NB4 (cell line): ENCODE data around the gene ACBD4.

Source experiments
- DNase-seq: peaks from one replicate; pipeline ENCODE4 v3.0.0; 2010; ENCODE audit warnings: low read depth
- H3K4me3 ChIP-seq: one replicate; pipeline ENCODE4 v1.5.1; 2011; ENCODE audit warnings: mild to moderate bottlenecking, low read depth, low read length, moderate library complexity
- MAX ChIP-seq: IDR thresholded peaks from 2 replicates; pipeline ENCODE4 v1.6.1; 2011; ENCODE audit warnings: low read depth, low read length
- MYC ChIP-seq: IDR thresholded peaks from 2 replicates; pipeline ENCODE4 v1.6.1; 2011; ENCODE audit warnings: low read depth, low read length
- POLR2A ChIP-seq: IDR thresholded peaks from 2 replicates; pipeline ENCODE4 v1.6.1; 2011; ENCODE audit warnings: mild to moderate bottlenecking; ENCODE audit not compliant: insufficient read length; ENCODE audit errors: extremely low read depth
- TF ChIP-seq, protein P1 (sequence below): IDR thresholded peaks from one replicate; pipeline ENCODE4 v1.5.1; 2012; ENCODE audit warnings: low read depth, low read length

ACBD4 gene

DNA sequence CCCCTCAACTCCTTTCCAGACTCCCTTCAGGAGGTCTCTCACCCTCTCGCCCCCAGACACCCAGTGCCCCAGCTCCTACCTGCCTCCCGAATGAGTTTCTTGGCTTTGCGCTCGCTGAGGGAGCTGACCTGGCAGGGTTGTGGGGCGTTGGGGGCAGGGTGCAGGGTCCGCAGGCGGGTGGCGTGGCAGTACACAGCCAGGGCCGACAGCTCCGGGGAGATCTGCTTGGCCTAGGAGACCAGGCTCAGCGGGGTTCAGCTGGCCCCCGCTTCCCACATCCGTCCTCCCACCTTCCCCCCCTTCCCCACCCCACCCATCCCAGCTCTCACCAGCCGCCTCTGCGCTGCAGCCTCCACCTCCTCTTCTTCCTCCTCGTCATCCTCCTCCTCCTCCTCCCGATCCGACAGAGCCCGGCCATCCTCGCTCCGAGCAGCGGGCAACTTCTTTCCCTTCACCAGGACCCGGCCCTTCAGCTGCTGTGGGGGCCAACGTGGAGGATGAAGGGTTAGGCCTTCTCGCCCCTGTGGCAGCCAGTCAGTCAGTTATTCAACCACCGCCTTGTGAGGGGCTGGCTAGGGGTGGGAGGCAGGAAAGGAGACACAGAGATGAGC, 20.4 kb upstream of the ACBD4 start:
- H3K4me3 ChIP-seq: no peak overlapping the region
- DNase-seq: no peak
- no peak for TF ChIP-seq POLR2A
- TF ChIP-seq, protein P1, sequence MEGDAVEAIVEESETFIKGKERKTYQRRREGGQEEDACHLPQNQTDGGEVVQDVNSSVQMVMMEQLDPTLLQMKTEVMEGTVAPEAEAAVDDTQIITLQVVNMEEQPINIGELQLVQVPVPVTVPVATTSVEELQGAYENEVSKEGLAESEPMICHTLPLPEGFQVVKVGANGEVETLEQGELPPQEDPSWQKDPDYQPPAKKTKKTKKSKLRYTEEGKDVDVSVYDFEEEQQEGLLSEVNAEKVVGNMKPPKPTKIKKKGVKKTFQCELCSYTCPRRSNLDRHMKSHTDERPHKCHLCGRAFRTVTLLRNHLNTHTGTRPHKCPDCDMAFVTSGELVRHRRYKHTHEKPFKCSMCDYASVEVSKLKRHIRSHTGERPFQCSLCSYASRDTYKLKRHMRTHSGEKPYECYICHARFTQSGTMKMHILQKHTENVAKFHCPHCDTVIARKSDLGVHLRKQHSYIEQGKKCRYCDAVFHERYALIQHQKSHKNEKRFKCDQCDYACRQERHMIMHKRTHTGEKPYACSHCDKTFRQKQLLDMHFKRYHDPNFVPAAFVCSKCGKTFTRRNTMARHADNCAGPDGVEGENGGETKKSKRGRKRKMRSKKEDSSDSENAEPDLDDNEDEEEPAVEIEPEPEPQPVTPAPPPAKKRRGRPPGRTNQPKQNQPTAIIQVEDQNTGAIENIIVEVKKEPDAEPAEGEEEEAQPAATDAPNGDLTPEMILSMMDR: no peak
- no peak for TF ChIP-seq MAX
- TF ChIP-seq MYC: no peak

DNA sequence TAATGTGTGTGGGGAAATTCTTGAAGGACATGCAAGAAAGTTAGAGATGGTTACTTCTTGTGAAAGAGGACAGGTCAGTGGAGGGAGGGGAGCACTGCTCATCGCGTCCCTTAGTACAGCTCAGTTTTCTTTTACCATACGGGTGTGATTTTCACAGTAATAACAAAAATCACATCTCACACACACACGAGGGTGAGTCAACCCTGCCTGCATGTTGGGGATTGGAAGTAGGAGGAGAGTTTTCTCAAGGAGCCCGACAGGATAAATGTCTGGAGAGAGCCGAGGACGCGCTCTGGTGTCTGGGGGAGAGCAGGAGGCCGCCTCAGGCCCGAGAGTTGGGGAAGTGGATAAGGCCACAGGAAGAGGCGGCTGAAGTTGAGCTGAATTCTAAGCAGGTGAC, 19.6 kb upstream of the ACBD4 start:
- no peak overlapping the region for H3K4me3 ChIP-seq
- TF ChIP-seq POLR2A: no peak
- TF ChIP-seq, protein P1: no peak
- no peak for TF ChIP-seq MYC
- no peak for TF ChIP-seq MAX
- no peak for DNase-seq

DNA sequence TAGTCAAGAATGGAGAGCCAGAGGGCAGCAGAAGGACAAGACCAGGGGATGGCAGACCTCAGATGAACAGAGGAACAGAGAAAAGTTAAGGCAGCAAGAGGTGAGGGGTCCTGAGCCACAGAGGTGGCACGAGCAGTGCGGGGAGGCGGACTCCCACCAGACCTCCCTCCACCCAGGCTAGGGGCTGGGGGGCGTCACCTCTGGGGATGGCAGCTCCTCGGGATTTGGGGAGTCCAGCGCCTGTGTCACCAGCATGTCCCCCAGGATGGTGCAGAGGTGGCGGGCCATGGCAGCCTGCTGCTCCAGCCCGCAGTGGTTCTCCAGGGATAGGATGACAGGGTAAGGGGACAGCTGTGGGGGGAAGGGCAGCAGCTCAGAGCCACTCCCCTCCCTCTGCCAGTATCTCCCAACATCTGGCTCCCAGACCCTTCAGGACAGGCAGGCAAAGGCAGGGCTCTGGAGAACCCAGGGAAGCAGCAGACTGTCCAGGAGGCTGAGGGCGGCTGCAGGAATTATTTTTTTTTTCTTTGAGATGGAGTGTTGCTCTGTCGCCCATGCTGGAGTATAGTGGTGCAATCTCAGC, 19.0 kb upstream of the ACBD4 start:
- H3K4me3 ChIP-seq: no peak overlapping the region
- TF ChIP-seq, protein P1: no peak
- TF ChIP-seq MYC (no peak), POLR2A (no peak), MAX (no peak)
- DNase-seq: no peak

DNA sequence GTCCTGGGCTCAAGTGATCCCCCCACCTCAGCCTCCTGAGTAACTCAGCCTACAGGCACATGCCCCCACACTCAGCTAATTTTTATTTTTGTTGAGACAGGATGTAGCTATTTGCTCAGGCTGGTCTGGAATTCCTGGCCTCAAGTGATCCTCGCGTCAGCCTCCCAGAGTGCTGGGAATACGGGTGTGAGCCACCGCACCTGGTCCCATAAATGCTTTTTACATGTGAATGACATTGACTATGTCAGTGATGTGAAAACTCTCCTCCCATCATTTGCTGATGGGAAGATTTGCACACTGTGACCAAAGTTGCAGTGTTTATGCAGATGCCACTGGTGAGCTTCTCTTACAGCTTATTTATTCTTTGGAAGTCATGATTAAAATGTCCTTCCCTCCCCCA, 18.2 kb upstream of the ACBD4 start:
- no peak for DNase-seq
- TF ChIP-seq MYC (no peak), MAX (no peak), POLR2A (no peak)
- TF ChIP-seq, protein P1: no peak
- H3K4me3 ChIP-seq: no peak overlapping the region

GRCh38 chr17:45117848-45118646, 17.4 kb upstream of the ACBD4 start:
- H3K4me3 ChIP-seq: no peak overlapping the region
- TF ChIP-seq, protein P1: no peak
- TF ChIP-seq MAX (no peak), MYC (no peak), POLR2A (no peak)
- no peak for DNase-seq
